22Rv1 (cell line): Measurements from ENCODE around the gene NKAIN1.
"Not testable (repeated sequence)": the region's sequence is repeated elsewhere in the genome, so short reads cannot be mapped to it uniquely, and the experiment has no call there.

ENCODE experiments used
- H3K27ac ChIP-seq: fragments of 450-650 bp; 2 replicates; pipeline ENCODE4 v1.5.1; 2017
- ZFX ChIP-seq: fragments of 450-650 bp; IDR thresholded peaks from 2 replicates; pipeline ENCODE4 v1.6.1; 2017; ENCODE audit warnings: antibody characterized with exemption, borderline replicate concordance
- TF ChIP-seq, protein P1 (sequence below): fragments of 450-650 bp; IDR thresholded peaks from 2 replicates; pipeline ENCODE4 v1.5.1; 2017; ENCODE audit warnings: mild to moderate bottlenecking

The NKAIN1 gene

DNA sequence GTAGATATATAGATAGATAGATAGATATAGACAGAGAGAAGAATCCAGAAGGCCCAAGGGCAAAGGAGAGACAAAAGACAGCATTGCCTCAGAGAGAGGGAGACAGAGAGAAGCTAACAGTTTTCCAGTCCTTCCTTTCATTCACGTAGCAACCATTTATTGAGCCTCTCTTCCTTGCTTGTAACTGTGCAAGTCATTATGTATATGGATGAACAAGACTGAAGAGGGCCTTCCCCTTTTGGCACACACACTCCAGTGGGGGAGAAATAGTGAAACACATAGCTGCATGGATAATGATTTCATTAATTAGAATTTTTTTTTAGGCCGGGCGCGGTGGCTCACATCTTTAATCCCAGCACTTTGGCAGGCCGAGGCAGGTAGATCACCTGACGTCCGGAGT is 99.4 kb downstream of the NKAIN1 start:
- TF ChIP-seq, protein P1, sequence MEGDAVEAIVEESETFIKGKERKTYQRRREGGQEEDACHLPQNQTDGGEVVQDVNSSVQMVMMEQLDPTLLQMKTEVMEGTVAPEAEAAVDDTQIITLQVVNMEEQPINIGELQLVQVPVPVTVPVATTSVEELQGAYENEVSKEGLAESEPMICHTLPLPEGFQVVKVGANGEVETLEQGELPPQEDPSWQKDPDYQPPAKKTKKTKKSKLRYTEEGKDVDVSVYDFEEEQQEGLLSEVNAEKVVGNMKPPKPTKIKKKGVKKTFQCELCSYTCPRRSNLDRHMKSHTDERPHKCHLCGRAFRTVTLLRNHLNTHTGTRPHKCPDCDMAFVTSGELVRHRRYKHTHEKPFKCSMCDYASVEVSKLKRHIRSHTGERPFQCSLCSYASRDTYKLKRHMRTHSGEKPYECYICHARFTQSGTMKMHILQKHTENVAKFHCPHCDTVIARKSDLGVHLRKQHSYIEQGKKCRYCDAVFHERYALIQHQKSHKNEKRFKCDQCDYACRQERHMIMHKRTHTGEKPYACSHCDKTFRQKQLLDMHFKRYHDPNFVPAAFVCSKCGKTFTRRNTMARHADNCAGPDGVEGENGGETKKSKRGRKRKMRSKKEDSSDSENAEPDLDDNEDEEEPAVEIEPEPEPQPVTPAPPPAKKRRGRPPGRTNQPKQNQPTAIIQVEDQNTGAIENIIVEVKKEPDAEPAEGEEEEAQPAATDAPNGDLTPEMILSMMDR, result no peak
- no peak for TF ChIP-seq ZFX
- H3K27ac ChIP-seq, result no peak overlapping the region

GRCh38 chr1:31138797-31139521 is 100.7 kb downstream of the NKAIN1 start:
- H3K27ac ChIP-seq, result not testable (repeated sequence)

DNA sequence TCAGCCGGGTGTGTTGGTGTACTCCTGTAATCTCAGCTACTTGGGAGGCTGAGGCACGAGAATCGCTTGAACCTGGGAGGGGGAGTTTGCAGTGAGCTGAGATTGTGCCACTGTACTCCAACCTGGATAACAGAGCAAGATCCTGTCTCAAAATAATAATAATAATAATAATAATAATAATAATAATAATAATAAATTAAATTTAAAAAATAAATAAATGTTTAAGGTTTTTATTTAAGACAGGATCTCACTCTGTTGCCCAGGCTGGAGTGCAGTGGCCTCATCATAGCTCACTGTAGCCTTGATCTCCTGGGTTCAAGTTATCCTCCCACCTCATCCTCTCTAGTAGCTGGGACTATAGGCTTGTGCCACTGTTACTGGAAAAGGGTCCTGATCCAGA is 101.8 kb downstream of the NKAIN1 start:
- not testable (repeated sequence) for H3K27ac ChIP-seq

DNA sequence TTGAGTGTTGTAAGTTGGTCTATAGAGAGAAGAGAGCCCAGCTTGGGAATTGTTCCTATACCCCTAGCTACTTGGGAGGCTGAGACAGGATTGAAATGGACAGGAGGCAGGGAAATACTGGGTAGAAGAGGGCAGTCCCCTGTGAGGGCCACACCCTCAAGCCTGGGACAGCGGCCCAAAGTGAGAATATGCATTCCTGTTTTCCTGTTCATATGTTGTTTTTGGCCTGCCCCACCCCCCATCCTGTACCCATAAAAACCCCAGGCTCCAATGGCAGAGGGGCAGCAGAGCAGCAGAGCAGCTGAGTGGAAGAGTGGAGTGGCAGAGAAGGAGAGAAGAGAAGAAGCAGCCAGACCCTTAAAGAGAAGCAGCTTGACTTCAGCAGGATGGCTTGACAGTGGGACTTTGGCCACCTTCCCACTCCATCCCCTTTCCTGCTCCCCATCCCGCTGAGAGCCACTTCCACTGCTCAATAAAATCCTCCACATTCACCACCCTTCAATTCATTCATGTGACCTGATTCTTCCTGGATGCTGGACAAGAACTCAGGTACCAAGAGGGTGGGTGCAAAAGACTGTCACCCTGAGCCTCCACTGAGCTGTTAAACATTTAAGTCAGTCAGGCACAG is 103.6 kb downstream of the NKAIN1 start:
- no peak for TF ChIP-seq ZFX
- TF ChIP-seq, protein P1, result no peak
- H3K27ac ChIP-seq, result no peak overlapping the region

GRCh38 chr1:31133368-31133767 is 106.3 kb downstream of the NKAIN1 start:
- TF ChIP-seq ZFX, result no peak
- TF ChIP-seq, protein P1, result no peak
- H3K27ac ChIP-seq, result no peak overlapping the region
